HCT116 (cell line): Measurements from ENCODE around the gene FAXC. TPM values are rescaled to one million over a fixed set of nuclear protein-coding genes. Genes with fewer than 3 reads are reported as not detected.

Experiments used
- ATAC-seq: fragments of 200-7000 bp; cut with Tn5 transposase; 2 replicates; pipeline ENCODE4 v1.9.1; 2020; ENCODE audit warnings: mild to moderate bottlenecking, moderate library complexity
- BruUV-seq: library from RNA; stranded (reverse); fragments of 400-500 nt; replicated peaks from 2 replicates; lab custom pipeline; 2021; lab: Mats Ljungman, UMichigan
- CTCF ChIA-PET: fragments of 300-600 bp; sonication (Branson Sonifier 250); formaldehyde crosslinking; loops from one replicate; lab custom pipeline; 2021; ENCODE audit warnings: antibody characterized with exemption; lab: Charles Lee
- POLR2A ChIA-PET: fragments of 300-600, 350-600 bp; sonication (Branson Sonifier 250); formaldehyde crosslinking; loops from one replicate; lab custom pipeline; 2021; ENCODE audit warnings: antibody characterized with exemption; lab: Charles Lee
- RAD21 ChIA-PET, 2 experiments: fragments of 300-600 bp; sonication (Branson Sonifier 250); formaldehyde crosslinking; loops; one replicate each; lab custom pipeline; 2023; ENCODE audit warnings: low total read pairs in 2 of 2; ENCODE audit not compliant: uncharacterized antibody in 2 of 2, unreplicated experiment in 2 of 2, low non-redundant PET in 1 of 2; lab: Charles Lee
- DNase-seq: peaks from one replicate; pipeline ENCODE4 v3.0.0-alpha.2; 2010; ENCODE audit warnings: low read depth, low spot score
- H2AFZ ChIP-seq: fragments of 200-600 bp; shearing (Covaris generic), sonication (generic); 2 replicates; pipeline ENCODE4 v1.6.1; 2017; ENCODE audit warnings: low read depth, mixed run types, mixed read lengths, antibody characterized with exemption, low read length; ENCODE audit not compliant: poor library complexity, severe bottlenecking
- H3K27ac ChIP-seq: 2 replicates; pipeline ENCODE4 v1.5.1; 2012; ENCODE audit warnings: low read depth, low read length
- H3K27me3 ChIP-seq: fragments of 200-600 bp; sonication (generic); 2 replicates; pipeline ENCODE4 v1.6.1; 2016; ENCODE audit warnings: mixed run types, low read length, mixed read lengths; ENCODE audit not compliant: insufficient read depth
- H3K36me3 ChIP-seq, 2 experiments: fragments of 200-500 bp in 1 of 2; fragments of 200-600 bp in 1 of 2; sonication (Bioruptor generic) in 1 of 2; sonication (generic) in 1 of 2; 2 replicates each; pipeline versions ENCODE4 v1.5.1 to v1.6.1; 2014 to 2016; ENCODE audit warnings: low read length in 2 of 2, inconsistent platforms in 1 of 2, mixed read lengths in 1 of 2, mixed run types in 1 of 2; ENCODE audit not compliant: insufficient read depth in 2 of 2, control insufficient read depth in 1 of 2
- H3K4me1 ChIP-seq, 2 experiments: fragments of 200-600 bp in 1 of 2; sonication (generic) in 1 of 2; 2 replicates each; pipeline versions ENCODE4 v1.5.1 to v1.6.1; 2012 to 2017; ENCODE audit warnings: low read length in 2 of 2, inconsistent platforms in 1 of 2, mild to moderate bottlenecking in 1 of 2, mixed read lengths in 1 of 2, mixed run types in 1 of 2, moderate library complexity in 1 of 2; ENCODE audit not compliant: insufficient read depth in 2 of 2, control insufficient read depth in 1 of 2
- H3K4me2 ChIP-seq: fragments of 200-600 bp; sonication (generic); 2 replicates; pipeline ENCODE4 v1.6.1; 2017; ENCODE audit warnings: mixed run types, low read length, mixed read lengths
- H3K4me3 ChIP-seq, 2 experiments: fragments of 200-600 bp in 1 of 2; sonication (generic) in 1 of 2; replicated peaks in 1 of 2; 2 replicates each; pipeline ENCODE4 v1.5.1; 2011 to 2016; ENCODE audit warnings: low read length in 2 of 2, control low read depth in 1 of 2, low read depth in 1 of 2, mild to moderate bottlenecking in 1 of 2, mixed read lengths in 1 of 2, mixed run types in 1 of 2
- H3K79me2 ChIP-seq: fragments of 200-600 bp; sonication (generic); 2 replicates; pipeline ENCODE4 v1.6.1; 2017; ENCODE audit warnings: mild to moderate bottlenecking, mixed run types, low read length, moderate library complexity, mixed read lengths; ENCODE audit not compliant: insufficient read depth
- H3K9ac ChIP-seq: fragments of 200-600 bp; sonication (generic); 2 replicates; pipeline ENCODE4 v1.6.1; 2016; ENCODE audit warnings: low read length, mixed read lengths
- H3K9me2 ChIP-seq: fragments of 200-600 bp; sonication (generic), shearing (Covaris generic); 2 replicates; pipeline ENCODE4 v1.6.1; 2017; ENCODE audit warnings: mixed run types, mild to moderate bottlenecking, moderate library complexity; ENCODE audit not compliant: insufficient read depth
- H3K9me3 ChIP-seq, 2 experiments: fragments of 200-500 bp in 1 of 2; fragments of 200-600 bp in 1 of 2; sonication (Bioruptor generic) in 1 of 2; sonication (generic) in 1 of 2; 2 replicates each; pipeline ENCODE4 v1.6.1; 2014 to 2017; ENCODE audit warnings: low read length in 2 of 2, mixed read lengths in 2 of 2, inconsistent platforms in 1 of 2, low read depth in 1 of 2, mild to moderate bottlenecking in 1 of 2, mixed run types in 1 of 2, moderate library complexity in 1 of 2; ENCODE audit not compliant: control insufficient read depth in 1 of 2, insufficient read depth in 1 of 2
- H4K20me1 ChIP-seq: fragments of 200-600 bp; sonication (generic), shearing (Covaris generic); 2 replicates; pipeline ENCODE4 v1.6.1; 2017; ENCODE audit warnings: mixed run types, mild to moderate bottlenecking, moderate library complexity; ENCODE audit not compliant: insufficient read depth
- CBX3 ChIP-seq: IDR thresholded peaks from 2 replicates; pipeline ENCODE4 v1.6.1; 2012; ENCODE audit warnings: low read depth
- CEBPB ChIP-seq: IDR thresholded peaks from 2 replicates; pipeline ENCODE4 v1.6.1; 2012; ENCODE audit warnings: low read depth
- ELF1 ChIP-seq: IDR thresholded peaks from 2 replicates; pipeline ENCODE4 v1.6.1; 2012; ENCODE audit warnings: low read depth, borderline replicate concordance
- EZH2 ChIP-seq: fragments of 200-600 bp; sonication (generic); IDR thresholded peaks from 2 replicates; pipeline ENCODE4 v1.6.1; 2017; ENCODE audit warnings: antibody characterized with exemption, mixed run types
- EZH2phosphoT487 ChIP-seq: fragments of 200-600 bp; IDR thresholded peaks from 2 replicates; pipeline ENCODE4 v1.6.1; 2018; ENCODE audit warnings: antibody characterized with exemption, borderline replicate concordance
- JUND ChIP-seq: IDR thresholded peaks from 2 replicates; pipeline ENCODE4 v1.6.1; 2012
- MAX ChIP-seq: IDR thresholded peaks from 2 replicates; pipeline ENCODE4 v1.6.1; 2012
- POLR2A ChIP-seq: IDR thresholded peaks from 2 replicates; pipeline ENCODE4 v1.7.0; 2011; ENCODE audit warnings: borderline replicate concordance; ENCODE audit not compliant: insufficient read depth, insufficient read length; ENCODE audit errors: extremely low read depth
- POLR2AphosphoS5 ChIP-seq: IDR thresholded peaks from 2 replicates; pipeline ENCODE4 v1.6.1; 2011; ENCODE audit warnings: mild to moderate bottlenecking, low read depth, low read length, moderate library complexity
- RAD21 ChIP-seq: IDR thresholded peaks from 2 replicates; pipeline ENCODE4 v1.6.1; 2012; ENCODE audit warnings: low read depth, mild to moderate bottlenecking
- SIN3A ChIP-seq: IDR thresholded peaks from 2 replicates; pipeline ENCODE4 v1.6.1; 2012; ENCODE audit warnings: low read depth
- SP1 ChIP-seq: IDR thresholded peaks from 2 replicates; pipeline ENCODE4 v1.6.1; 2012; ENCODE audit warnings: low read depth
- SRF ChIP-seq: IDR thresholded peaks from 2 replicates; pipeline ENCODE4 v1.6.1; 2012; ENCODE audit warnings: low read depth
- TCF7L2 ChIP-seq: IDR thresholded peaks from 2 replicates; pipeline ENCODE4 v1.7.0; 2011; ENCODE audit warnings: borderline replicate concordance, inconsistent platforms; ENCODE audit not compliant: insufficient read depth, insufficient read length; ENCODE audit errors: extremely low read depth
- YY1 ChIP-seq: IDR thresholded peaks from 2 replicates; pipeline ENCODE4 v1.6.1; 2011; ENCODE audit warnings: low read length, low read depth, moderate library complexity, mild to moderate bottlenecking; ENCODE audit not compliant: insufficient replicate concordance; ENCODE audit errors: extremely low read depth
- ZBTB33 ChIP-seq: IDR thresholded peaks from 2 replicates; pipeline ENCODE4 v1.6.1; 2011; ENCODE audit warnings: mild to moderate bottlenecking, low read length, moderate library complexity; ENCODE audit not compliant: insufficient replicate concordance; ENCODE audit errors: extremely low read depth
- ZFX ChIP-seq: fragments of 450-650 bp; IDR thresholded peaks from 2 replicates; pipeline ENCODE4 v1.6.1; 2017
- ZNF274 ChIP-seq: fragments of 200-500 bp; sonication (Bioruptor generic); IDR thresholded peaks from 2 replicates; pipeline ENCODE4 v1.6.1; 2014; ENCODE audit warnings: mild to moderate bottlenecking, low read depth, low read length, inconsistent platforms
- intact Hi-C: fragments of 100-400 bp; cut with micrococcal nuclease; formaldehyde crosslinking; loops from 2 replicates; pipeline ENCODE4 v1.10.0; 2022
- total RNA-seq: library from RNA; stranded (reverse); gene quantifications from one replicate; pipeline ENCODE4 v1.2.1, GENCODE V29; 2021; ENCODE audit not compliant: unreplicated experiment
- TF ChIP-seq, protein P1 (sequence below): IDR thresholded peaks from 2 replicates; pipeline ENCODE4 v1.6.1; 2012
- TF ChIP-seq, protein P2 (sequence below): IDR thresholded peaks from 2 replicates; pipeline ENCODE4 v1.6.1; 2012; ENCODE audit warnings: low read depth

The FAXC gene
- total RNA-seq, 1 experiment from 2014 or later, result 4.7 TPM

DNA sequence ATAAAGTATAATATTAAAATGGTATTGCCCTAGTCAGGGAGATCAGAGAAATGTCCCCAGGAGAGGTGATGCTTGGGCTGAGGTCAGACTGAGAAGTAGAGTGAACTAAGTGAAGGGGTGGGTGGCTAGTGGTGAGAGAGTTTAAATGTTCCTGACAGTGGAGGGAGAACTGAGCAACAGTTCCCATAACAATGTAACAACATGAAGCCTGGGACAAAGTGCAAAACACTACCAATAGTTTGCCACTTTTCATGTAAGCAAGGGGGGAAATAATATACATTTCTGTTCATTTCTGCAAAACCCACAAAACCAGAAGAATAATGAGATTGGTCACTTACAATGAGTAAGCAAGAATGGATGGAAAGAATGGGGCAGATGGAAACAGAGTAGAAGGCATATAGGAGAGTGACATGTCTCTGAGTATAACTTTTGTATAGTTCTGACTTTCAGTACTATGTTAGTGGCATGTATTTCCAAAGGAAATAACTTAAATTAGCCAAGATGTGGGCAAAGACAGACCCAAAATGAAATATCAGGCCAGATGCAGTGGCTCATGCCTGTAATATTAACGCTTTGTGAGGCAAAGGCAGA is 13.3 kb upstream of the FAXC start:
- Histone ChIP-seq H3K79me2 (no peaks in the 10 kb centered on the region), H3K4me2 (no peak overlapping the region), H3K4me3 (no peak overlapping the region), H3K27me3 (no peaks in the 10 kb centered on the region), H4K20me1 (no peaks in the 10 kb centered on the region)
- POLR2A ChIA-PET, result no interaction called here
- no peak for DNase-seq
- no peak for TF ChIP-seq TCF7L2
- no peak for TF ChIP-seq RAD21
- TF ChIP-seq POLR2AphosphoS5, result no peak
- no peak for TF ChIP-seq EZH2
- no peak for TF ChIP-seq CEBPB
- TF ChIP-seq SP1, result no peak
- TF ChIP-seq MAX, result no peak
- no peak for TF ChIP-seq CBX3
- no peak for TF ChIP-seq ELF1
- TF ChIP-seq YY1, result no peak
- no peak for TF ChIP-seq JUND
- no peak for TF ChIP-seq EZH2phosphoT487
- TF ChIP-seq, protein P1, sequence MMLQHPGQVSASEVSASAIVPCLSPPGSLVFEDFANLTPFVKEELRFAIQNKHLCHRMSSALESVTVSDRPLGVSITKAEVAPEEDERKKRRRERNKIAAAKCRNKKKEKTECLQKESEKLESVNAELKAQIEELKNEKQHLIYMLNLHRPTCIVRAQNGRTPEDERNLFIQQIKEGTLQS, result no peak
- no peak for TF ChIP-seq ZBTB33
- no peak for TF ChIP-seq ZNF274
- no peak for TF ChIP-seq ZFX
- no peak for TF ChIP-seq SIN3A
- TF ChIP-seq, protein P2, sequence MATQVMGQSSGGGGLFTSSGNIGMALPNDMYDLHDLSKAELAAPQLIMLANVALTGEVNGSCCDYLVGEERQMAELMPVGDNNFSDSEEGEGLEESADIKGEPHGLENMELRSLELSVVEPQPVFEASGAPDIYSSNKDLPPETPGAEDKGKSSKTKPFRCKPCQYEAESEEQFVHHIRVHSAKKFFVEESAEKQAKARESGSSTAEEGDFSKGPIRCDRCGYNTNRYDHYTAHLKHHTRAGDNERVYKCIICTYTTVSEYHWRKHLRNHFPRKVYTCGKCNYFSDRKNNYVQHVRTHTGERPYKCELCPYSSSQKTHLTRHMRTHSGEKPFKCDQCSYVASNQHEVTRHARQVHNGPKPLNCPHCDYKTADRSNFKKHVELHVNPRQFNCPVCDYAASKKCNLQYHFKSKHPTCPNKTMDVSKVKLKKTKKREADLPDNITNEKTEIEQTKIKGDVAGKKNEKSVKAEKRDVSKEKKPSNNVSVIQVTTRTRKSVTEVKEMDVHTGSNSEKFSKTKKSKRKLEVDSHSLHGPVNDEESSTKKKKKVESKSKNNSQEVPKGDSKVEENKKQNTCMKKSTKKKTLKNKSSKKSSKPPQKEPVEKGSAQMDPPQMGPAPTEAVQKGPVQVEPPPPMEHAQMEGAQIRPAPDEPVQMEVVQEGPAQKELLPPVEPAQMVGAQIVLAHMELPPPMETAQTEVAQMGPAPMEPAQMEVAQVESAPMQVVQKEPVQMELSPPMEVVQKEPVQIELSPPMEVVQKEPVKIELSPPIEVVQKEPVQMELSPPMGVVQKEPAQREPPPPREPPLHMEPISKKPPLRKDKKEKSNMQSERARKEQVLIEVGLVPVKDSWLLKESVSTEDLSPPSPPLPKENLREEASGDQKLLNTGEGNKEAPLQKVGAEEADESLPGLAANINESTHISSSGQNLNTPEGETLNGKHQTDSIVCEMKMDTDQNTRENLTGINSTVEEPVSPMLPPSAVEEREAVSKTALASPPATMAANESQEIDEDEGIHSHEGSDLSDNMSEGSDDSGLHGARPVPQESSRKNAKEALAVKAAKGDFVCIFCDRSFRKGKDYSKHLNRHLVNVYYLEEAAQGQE, result no peak
- no peak for TF ChIP-seq POLR2A
- no peak for TF ChIP-seq SRF
- TF ChIP-seq, all 23 proteins: peak for 0
- no peaks in the 10 kb centered on the region for H3K9me3 ChIP-seq
- no peaks in the 10 kb centered on the region for H3K9me2 ChIP-seq
- CTCF ChIA-PET, result no interaction called here
- no peak for ATAC-seq
- no peak overlapping the region for H2AFZ ChIP-seq
- H3K9ac ChIP-seq, result no peak overlapping the region
- H3K4me1 ChIP-seq, result no peaks in the 10 kb centered on the region
- H3K36me3 ChIP-seq, result no peaks in the 10 kb centered on the region
- H3K27ac ChIP-seq, result no peak overlapping the region
- intact Hi-C loops, result no loop called here
- RAD21 ChIA-PET, result no interaction called here
- BruUV-seq, result no TSS peak
